CD4-positive, alpha-beta T cell treated with Interleukin-6 at 100 ng/mL for 8 hours (primary cell): ENCODE results near the gene COL20A1.

Experiments
- DNase-seq: peaks from one replicate; pipeline ENCODE4 v3.0.0-alpha.2; 2020; ENCODE audit warnings: mixed read lengths, low spot score

Gene COL20A1

DNA sequence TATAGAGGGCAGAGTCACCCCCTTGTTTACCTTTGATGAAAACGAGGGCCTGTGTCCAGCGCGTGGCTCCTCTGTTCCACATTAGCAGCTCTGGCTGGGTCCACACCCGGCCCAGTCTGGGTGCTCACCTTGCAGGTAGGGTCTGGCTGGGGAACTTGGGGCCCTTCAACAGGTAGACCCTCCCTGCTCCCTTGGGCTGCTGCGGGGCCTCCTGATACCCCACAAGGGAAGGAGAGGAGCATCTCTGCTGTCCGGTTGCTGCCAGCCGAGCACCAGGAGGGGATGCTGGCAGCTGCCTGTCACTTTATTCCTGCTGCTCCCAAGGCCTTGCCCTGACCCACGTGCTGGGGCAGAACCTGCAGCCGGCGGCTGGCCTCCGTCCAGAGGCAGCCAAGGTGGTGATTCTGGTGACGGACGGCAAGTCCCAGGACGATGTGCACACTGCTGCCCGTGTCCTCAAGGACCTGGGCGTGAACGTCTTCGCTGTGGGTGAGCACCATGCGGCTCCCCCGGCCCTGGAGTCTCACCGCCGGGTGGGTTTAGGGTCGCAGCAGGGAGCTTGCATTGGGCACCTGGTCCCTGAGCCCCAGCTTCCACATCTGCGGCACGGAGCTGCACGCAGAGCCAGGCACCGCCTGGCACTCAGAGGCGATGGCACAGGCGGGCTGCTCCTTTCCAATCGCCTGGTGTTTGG is 15.4 kb downstream of the COL20A1 start:
- DNase-seq = no peak

DNA sequence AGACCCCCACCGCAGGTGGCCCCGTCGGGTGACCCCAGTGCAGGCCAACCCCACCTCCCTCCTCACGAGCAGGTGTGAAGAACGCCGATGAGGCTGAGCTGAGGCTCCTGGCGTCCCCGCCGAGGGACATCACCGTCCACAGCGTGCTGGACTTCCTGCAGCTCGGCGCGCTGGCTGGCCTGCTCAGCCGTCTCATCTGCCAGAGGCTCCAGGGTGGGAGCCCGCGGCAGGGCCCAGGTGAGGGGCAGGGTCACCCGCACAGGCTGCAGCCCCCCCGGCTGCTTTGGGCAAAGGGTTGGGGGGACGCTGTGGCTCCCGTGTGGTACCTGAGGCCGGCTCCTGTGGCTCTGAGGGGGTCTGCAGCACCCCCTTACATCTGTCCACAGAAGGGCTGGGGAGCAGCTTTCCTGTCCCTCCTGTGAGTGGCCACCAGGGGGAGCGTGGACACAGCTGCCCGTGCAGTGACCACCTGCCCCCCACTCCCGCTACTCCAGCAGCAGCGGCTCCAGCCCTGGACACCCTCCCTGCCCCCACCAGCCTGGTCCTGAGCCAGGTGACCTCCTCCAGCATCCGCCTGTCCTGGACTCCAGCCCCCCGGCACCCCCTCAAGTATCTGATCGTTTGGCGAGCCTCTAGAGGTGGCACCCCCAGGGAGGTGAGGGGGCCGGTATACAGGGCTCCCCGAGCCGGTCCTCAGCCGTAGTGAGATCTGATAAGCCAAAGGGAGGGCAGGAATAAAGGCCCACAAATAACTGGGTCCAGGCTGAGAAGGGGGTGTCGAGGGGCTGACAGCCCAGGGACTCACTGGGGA is 16.5 kb downstream of the COL20A1 start:
- no peak for DNase-seq

DNA sequence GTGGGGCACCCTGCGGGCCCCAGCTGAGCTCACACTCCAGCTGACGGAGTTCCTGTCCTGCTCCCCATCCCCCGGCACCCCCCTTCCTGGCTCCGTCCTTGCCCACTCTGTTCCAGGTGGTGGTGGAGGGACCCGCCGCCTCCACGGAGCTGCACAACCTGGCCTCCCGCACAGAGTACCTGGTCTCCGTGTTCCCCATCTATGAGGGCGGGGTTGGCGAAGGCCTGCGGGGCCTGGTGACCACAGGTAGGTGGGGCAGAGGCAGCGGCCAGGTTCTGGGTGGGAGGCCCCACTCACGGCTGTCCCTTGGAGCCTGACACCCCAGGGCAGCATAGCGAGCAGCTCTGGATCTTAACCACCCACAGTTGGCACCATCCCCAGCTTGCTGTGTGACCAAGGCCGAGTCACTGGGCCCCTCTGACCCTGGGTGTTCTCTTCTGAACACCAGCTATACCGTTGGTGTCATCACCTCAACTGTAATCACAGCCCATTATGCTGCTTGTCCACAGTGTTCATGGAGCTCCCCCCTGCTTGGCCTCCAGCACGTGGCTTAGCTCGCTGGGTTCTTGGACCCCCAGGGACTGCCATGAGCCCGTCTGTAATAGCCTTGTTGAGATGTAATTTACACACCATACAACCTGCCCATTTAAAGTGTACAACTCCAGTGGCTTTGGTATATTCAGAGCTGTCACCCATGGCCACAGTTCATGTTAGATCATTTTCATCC is 17.4 kb downstream of the COL20A1 start:
- no peak for DNase-seq

DNA sequence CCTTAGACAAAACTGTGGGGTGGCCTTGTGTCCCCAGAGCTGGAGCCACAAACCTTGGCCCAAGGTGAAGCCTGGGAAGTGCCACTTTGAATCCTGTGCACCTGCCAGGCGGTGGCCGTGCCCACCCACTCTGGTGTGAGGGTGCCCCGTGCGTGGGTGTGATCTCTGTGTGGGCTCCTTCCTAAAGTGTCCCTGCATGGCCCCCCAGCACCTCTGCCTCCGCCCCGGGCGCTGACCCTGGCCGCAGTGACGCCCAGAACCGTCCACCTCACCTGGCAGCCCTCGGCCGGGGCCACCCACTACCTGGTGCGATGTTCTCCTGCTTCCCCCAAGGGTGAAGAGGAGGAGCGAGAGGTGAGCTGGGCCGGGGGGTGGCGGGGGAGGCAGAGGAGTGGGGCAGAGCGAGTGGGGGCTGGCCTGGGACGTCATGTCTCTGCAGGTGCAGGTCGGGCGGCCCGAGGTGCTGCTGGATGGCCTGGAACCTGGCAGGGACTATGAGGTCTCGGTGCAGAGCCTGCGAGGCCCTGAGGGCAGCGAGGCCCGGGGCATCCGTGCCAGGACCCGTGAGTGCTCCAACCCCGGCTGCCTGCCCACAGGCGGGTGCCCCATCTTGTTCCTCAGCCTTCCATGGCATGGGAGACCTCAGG is 18.3 kb downstream of the COL20A1 start:
- no peak for DNase-seq

DNA sequence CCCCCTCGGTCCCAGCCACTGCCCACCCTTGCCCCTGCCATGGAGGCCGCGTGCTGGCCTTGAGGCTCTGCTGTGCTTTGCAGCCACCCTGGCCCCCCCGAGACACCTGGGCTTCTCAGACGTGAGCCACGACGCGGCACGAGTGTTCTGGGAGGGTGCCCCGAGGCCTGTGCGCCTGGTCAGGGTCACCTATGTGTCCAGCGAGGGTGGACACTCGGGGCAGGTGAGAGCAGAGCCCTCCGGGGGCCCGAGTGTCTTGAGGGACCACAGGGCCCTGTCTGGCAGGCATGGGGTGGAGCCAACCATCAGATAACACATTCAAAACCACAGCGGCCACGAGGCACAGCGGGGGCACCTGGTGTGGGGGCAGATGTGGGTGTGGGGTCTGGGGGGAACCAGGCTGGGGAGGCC is 18.9 kb downstream of the COL20A1 start:
- DNase-seq = no peak

DNA sequence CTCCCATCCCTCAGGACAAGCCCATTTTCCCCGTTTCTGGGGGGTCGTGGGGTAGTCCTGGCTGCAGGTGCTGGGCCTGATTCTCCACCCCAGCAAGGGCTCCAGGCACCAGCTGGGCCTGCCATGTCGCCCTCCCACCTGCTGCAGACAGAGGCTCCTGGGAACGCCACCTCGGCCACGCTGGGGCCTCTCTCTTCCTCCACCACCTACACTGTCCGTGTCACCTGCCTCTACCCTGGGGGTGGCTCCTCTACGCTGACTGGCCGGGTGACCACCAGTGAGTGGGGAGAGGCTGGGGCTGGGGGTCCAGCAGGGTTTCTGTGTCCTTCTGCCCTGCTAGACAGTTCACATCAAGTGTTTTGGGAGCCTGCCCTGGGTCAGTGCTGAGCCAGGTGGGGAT is 19.3 kb downstream of the COL20A1 start:
- no peak for DNase-seq

DNA sequence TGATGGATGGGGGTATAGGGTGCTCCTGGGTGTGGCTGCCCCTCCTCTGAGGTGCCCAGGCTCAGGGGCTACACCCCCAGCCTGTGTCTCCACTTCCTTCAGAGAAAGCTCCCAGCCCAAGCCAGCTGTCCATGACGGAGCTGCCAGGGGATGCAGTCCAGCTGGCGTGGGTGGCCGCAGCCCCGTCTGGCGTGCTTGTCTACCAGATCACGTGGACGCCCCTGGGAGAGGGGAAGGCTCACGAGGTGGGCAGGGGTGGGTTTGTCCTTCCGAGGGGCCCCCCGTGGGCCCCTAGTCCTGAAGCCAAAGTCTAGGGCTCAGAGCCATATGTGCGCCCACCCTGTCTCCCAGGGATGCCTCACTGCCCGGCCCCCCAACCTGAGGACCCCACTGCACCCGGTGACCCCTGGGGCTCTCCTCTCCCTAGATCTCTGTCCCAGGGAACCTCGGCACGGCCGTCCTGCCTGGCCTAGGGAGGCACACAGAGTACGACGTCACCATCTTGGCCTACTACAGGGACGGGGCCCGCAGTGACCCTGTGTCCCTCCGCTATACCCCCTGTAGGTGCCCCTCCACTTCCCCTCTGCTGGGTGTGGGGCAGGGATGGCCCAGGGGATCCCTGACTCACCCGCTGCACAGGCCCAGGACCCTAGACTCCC is 19.8 kb downstream of the COL20A1 start:
- DNase-seq = no peak

DNA sequence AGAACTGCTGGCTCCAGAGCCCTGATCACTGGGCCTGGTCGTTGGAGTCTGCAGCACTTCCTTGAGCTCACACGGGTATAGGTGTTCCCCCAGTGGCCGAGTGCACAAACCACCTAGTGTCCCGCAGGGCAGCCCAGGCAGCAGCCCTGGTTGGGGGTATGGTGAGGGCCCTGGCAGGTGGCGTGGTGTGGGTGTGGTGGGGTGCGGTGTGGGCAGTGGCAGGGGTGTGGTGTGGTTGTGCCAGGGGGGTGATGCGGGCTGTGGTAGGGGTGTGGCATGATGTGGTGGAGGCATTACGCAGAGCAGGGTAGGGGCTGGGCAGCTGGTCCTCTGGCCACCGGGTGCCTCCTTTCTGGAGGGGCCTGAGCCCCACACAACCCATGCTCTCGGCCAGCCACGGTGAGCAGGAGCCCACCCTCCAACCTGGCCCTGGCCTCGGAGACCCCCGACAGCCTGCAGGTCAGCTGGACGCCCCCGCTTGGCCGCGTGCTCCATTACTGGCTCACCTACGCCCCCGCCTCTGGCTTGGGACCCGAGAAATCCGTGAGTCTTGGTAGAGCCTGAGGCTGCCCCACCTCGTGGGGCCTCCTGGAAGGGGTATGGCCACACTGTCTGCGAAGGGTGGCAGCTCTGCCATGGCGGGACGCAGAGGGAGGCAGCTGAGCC is 20.5 kb downstream of the COL20A1 start:
- DNase-seq = no peak

DNA sequence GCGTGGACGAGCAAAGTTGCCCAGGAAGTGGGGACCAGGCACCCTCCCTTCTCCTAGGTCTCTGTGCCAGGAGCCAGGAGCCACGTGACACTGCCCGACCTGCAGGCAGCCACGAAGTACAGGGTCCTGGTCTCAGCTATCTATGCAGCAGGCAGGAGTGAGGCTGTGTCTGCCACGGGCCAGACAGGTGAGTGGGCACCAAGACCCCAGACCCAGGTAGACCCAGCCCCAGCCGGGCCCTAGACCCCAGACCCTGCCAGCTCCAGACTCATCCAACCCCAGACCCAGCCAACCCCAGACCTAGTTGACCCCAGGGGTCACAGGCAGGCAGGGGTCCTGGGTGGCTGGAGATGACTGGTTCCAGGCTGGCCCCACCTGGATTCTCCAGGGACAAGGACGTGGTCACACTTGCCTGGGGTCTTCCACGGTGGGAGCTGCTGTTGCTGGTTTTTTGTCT is 21.1 kb downstream of the COL20A1 start:
- DNase-seq = no peak

DNA sequence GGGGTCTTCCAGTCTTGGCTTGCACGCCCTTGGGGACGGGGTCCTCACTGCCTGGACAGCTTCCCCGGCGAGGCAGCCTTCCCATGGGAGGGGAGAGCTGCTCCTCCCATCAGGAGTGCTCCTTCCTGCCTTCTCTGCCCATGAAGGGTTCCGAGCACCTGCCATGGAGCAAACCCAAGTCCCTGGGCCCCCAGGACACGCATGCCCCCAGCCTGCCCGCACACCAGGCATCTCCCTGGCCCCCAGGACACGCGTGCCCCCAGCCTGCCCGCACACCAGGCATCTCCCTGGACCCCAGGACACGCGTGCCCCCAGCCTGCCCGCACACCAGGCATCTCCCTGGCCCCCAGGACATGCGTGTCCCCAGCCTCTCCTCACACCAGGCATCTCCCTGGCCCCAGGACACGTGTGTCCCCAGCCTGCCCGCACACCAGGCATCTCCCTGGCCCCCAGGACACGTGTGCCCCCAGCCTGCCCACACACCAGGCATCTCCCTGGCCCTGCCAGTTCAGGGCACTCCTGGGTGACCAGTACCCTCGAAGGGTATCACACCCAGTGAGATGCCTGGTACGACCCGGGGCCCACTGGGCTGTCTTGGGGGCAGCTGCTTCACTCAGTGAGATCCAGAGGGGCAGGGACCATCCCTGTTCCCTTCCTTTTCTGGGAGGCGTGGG is 21.7 kb downstream of the COL20A1 start:
- DNase-seq = no peak

DNA sequence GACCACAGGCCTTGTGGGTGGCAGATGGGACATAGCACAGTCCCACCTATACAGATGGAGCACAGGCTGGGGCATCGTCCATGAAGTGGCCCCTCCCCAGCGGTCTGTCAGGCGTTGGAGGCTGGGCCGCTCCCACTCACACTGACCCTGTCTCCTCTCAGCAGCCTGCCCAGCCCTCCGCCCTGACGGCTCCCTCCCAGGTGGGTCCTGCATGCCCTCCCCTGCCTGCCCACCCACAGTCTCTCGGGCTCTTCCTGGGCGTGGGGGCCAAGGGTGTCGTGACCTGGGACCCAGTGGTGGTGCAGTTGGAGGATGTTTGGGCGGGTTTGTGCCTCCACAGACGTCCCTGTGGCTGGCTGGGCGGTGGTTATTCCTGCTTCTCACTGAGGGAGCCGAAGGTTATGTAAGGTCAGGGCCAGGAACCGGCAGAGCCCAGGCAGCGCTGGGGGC is 22.3 kb downstream of the COL20A1 start:
- no peak for DNase-seq

DNA sequence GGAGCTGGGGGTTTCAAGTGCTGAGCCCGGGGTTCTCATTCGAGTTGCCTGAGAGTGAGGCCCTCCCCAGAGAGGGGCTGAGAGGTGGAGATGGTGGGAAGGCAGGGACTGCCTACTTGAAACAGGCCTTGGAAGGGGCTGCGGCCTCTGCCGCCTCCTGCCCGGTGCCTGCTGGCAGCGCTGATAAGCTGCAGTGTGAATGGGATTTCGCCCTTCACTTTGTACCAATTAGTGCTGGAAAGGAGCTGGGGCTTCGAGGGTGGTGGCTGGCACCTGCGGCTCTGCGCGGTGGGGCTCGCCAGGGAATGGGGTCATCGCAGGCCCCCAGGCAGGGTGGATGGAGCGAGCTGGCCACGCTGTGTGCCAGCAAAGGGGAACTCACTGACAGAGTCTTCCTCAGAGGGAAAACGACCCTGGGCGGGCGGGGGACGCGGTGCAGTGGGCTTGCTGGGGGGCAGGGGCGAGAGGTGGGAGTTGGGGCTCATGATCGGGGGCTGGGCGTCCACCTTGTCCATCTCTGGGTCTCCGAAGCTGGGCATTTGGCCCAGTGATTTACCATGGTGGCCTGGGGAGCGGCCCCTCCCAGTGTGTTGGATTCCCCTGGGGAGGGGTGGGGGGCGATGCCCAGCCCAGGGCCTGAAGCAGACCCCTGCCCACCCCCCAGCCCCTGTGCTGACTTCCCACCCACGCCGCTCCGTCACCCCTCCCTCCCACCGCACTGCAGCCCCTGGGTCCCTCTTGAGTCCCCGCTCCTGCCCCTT is 22.9 kb downstream of the COL20A1 start:
- no peak for DNase-seq

DNA sequence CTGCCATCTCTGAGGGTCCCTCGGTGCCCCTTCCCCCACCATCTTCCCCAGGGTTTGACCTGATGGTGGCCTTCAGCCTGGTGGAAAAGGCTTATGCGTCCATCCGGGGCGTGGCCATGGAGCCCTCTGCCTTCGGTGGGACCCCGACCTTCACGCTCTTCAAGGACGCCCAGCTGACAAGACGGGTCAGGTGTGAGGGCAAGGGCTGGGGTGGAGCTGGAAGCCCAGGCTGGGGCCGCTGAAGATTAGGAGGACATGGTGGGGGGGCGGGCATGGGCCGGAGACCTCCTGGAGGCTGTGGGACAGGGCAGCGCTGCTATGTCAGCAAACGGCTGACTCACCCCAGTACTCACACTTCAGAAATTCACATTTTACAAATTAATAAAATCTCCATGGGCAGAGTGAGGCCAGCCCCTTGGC is 23.5 kb downstream of the COL20A1 start:
- DNase-seq = no peak

DNA sequence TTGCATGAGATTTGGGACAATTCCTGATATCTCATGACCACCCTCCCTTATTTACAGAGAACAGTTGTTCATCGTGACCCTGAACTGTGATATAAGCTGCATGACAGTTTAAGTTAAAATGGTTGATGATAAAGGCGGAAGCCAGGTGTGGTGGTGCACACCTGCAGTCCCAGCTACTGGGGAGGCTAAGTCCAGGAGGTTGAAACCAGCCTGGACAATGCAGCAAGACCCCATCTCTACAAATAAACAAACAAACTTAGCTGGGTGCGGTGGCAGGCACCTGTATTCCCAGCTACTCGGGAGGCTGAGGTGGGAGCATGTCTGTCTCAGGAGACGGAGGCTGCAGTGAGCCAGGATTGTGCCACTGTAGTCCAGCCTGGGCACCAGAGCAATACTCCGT is 24.1 kb downstream of the COL20A1 start:
- no peak for DNase-seq

DNA sequence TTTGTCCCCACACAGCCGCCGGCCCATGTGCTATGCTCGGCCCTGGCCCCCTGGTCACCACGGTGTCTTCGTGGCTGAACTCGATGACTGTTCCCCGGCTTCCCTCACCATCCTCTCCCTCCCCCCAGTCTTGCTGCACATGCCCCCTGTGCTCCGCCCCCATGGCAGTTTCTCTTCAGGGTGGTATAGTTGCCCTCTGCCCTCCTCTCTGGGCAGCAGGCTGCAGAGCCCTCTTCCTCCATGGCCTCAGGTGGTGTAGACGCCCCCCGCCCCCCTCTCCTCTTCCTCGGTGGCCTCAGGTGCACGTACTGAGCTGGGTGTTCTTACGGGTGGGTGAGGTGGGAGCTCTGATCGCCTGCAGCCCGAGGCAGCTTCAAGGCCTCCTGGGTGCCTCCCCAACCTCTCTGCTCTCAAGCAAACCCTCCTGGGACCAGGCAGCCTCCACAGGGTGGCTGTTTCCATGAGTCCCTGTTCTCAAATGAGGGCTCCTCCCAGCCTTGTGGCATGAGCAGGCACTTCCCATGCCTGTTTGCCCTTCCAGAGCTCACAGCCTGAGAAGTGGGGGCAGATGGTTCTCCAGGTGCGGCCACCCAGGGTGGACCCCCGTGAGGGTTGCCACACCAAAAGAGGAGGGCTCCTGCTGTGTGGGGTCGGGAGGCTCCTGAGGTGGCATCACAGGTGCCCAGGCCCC is 24.8 kb downstream of the COL20A1 start:
- DNase-seq = no peak

DNA sequence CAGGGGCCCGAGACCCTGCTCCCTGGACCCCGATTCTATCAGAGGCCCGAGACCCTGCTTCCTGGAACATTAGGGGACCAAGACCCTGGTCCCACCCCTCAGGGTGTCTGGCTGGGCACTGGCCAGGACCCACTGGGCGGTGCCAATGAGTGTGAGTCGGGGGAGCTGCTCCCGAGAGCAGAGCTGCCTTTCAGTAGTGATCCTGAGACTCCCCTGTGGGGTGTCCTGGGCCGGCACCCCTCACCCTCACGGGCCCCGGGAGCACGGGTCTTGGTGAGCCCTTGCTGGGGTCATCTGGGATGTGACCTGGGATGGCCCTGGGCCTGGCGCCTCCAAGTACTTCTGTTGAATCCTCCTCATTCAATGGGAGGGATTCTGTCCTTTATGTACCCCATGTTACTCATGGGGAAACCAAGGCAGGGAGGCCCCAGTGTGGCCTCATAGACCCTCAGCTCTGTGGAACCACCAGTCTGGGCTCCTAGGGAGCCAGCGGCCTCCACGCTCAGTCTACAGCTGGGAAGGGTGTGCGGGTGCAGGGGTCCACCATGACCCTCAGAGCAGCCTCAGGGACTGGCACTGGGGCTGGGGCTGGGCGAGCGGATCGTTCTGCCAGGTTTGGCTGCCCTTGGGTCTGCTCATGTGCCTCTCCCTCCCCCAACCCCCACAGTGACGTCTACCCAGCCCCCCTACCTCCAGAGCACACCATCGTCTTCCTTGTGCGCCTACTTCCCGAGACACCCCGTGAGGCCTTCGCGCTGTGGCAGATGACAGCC is 25.6 kb downstream of the COL20A1 start:
- no peak for DNase-seq

DNA sequence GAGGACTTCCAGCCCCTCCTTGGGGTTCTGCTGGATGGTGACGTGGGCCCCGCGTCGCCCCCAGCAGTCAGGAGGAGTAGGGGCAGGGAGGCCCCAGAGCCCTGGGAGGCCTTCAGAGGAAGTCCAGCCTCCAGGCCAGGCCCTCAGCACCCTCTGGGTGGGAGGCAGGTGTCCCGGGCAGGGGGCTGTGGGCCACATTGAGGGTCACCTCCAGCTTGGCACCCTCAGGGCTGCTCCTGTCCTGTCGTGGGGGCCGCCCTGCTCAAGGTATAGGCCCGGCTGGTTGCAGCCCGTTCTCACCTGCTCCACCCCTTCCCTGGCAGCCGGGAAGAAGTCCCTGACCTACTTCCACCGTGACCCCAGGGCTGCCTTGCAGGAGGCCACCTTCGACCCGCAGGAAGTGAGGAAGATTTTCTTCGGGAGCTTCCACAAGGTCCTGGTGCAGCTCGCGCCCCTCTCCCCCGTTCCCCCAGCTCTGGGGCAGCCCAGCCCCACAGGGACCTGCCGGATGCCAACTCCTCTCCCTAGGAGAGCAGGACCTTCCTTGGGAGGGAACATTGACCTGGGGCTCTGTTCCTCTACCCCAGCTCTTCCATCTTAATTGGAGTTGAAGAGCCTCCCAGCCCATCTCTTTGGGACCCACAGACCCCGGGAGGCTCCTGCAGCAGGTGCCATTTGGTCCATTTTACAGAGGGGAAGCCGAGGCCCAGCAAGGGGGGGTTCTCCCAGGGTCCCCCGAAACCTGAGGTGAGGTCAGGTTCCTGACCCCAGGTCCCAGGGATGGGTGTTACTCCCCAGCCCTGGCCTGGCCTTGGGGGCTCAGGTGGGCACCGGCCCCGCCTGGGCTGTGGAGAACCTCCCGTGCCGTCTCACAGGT is 26.4 kb downstream of the COL20A1 start:
- no peak for DNase-seq
